Tibial artery (tissue), 4 donors: ENCODE data around the gene CNTD1.

Experiments used
- DNase-seq, 2 donors: peaks; one replicate each; pipeline ENCODE4 v3.0.0-alpha.2; 2019
- H3K27ac ChIP-seq, 2 donors: fragments of 200-600 bp; sonication (generic) in 1 of 2; 1 replicate in 1 of 2; 2 replicates in 1 of 2; pipeline ENCODE4 v1.5.1; 2018 to 2019; ENCODE audit warnings: mild to moderate bottlenecking in 1 of 2
- H3K27me3 ChIP-seq, 2 donors: fragments of 200-600 bp; sonication (generic) in 1 of 2; one replicate each; pipeline versions ENCODE4 v1.5.1 to v1.6.0; 2016 to 2019
- H3K36me3 ChIP-seq, 3 donors: fragments of 200-600 bp; sonication (generic) in 2 of 3; one replicate each; pipeline ENCODE4 v1.5.1; 2016 to 2019; ENCODE audit warnings: mild to moderate bottlenecking in 2 of 3
- H3K4me1 ChIP-seq, 4 donors: fragments of 200-600 bp; sonication (generic) in 2 of 4; 1 replicate in 3 of 4; 2 replicates in 1 of 4; pipeline ENCODE4 v1.5.1; 2016 to 2019
- H3K4me3 ChIP-seq, 2 donors: fragments of 200-600 bp; sonication (generic) in 1 of 2; 1 replicate in 1 of 2; 2 replicates in 1 of 2; pipeline ENCODE4 v1.5.1; 2018 to 2019; ENCODE audit warnings: mild to moderate bottlenecking in 2 of 2
- H3K9me3 ChIP-seq, 3 donors: fragments of 200-600 bp; sonication (generic) in 1 of 3; one replicate each; pipeline ENCODE4 v1.5.1; 2016 to 2019
- intact Hi-C: fragments of 100-400 bp; cut with DNase I; formaldehyde crosslinking; loops from one replicate; pipeline ENCODE4 v1.15.0; 2023; ENCODE audit warnings: low total_unique reads
- TF ChIP-seq, protein P1 (sequence below), 2 experiments: fragments of 200-600 bp in 1 of 2; fragments of 450-650 bp in 1 of 2; IDR thresholded peaks; one replicate each; pipeline ENCODE4 v1.5.1; 2017 to 2019; ENCODE audit warnings: antibody characterized with exemption in 2 of 2, mild to moderate bottlenecking in 1 of 2, moderate library complexity in 1 of 2

Gene CNTD1

GRCh38 chr17:42844271-42844670 lies 45.6 kb downstream of the CNTD1 start, which contains the start of gene AOC2:
AOC2 (plus strand) TSS chr17:42844580; CDS start chr17:42844627, 47 bp downstream.
- Histone ChIP-seq H3K4me3 (no peak within 1 kb of the TSS), H3K9me3 (no peaks in the 10 kb centered on the region), H3K4me1 (peaks cover 0 to 23% (median 8%) of the 10 kb centered on the region in 4 donors), H3K27me3 (no peaks in the 10 kb centered on the region), H3K27ac (peak within 1 kb of the TSS; percentile 36 to 59), H3K36me3 (peaks cover 28 to 69% (median 57%) of the 10 kb centered on the region in 3 donors)
- TF ChIP-seq, protein P1, sequence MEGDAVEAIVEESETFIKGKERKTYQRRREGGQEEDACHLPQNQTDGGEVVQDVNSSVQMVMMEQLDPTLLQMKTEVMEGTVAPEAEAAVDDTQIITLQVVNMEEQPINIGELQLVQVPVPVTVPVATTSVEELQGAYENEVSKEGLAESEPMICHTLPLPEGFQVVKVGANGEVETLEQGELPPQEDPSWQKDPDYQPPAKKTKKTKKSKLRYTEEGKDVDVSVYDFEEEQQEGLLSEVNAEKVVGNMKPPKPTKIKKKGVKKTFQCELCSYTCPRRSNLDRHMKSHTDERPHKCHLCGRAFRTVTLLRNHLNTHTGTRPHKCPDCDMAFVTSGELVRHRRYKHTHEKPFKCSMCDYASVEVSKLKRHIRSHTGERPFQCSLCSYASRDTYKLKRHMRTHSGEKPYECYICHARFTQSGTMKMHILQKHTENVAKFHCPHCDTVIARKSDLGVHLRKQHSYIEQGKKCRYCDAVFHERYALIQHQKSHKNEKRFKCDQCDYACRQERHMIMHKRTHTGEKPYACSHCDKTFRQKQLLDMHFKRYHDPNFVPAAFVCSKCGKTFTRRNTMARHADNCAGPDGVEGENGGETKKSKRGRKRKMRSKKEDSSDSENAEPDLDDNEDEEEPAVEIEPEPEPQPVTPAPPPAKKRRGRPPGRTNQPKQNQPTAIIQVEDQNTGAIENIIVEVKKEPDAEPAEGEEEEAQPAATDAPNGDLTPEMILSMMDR (IDR thresholded peaks at IDR 0.05) = no peak
- DNase-seq = no peak
- intact Hi-C loops = loop anchor here (2.0 to 5.0 kb wide), 2 partner anchors 93 to 153 kb away; partner anchors contain the start of gene RPL27

GRCh38 chr17:42844761-42845555 lies 46.3 kb downstream of the CNTD1 start:
- DNase-seq = no peak
- Histone ChIP-seq H3K4me1 (peaks cover 0 to 29% (median 11%) of the 10 kb centered on the region in 4 donors), H3K27ac (peak overlapping the region in 1 of 2 donors; percentile 59), H3K9me3 (no peaks in the 10 kb centered on the region), H3K27me3 (no peaks in the 10 kb centered on the region), H3K36me3 (peaks cover 22 to 62% (median 50%) of the 10 kb centered on the region in 3 donors), H3K4me3 (no peak overlapping the region)
- intact Hi-C loops = loop anchor here (2.0 to 5.0 kb wide), 2 partner anchors 92 to 152 kb away; partner anchors contain the start of gene RPL27
- TF ChIP-seq, protein P1 (IDR thresholded peaks at IDR 0.05) = no peak

- no peaks in the 10 kb centered on the region for H3K27me3 ChIP-seq
- H3K27ac ChIP-seq = peak overlapping the region; percentile 57 to 59
- intact Hi-C loops = loop anchor here (2.0 kb wide), 1 partner anchor 91 kb away; no protein-coding TSS in a partner anchor
- no peaks in the 10 kb centered on the region for H3K9me3 ChIP-seq
- no peak for DNase-seq
- no peak overlapping the region for H3K4me3 ChIP-seq
- peaks cover 0 to 35% (median 15%) of the 10 kb centered on the region in 4 donors for H3K4me1 ChIP-seq
- peaks cover 17 to 57% (median 45%) of the 10 kb centered on the region in 3 donors for H3K36me3 ChIP-seq
- TF ChIP-seq, protein P1 (IDR thresholded peaks at IDR 0.05) = no peak
These were observed 46.9 kb downstream of the CNTD1 start for GRCh38 chr17:42845556-42845917.

DNA sequence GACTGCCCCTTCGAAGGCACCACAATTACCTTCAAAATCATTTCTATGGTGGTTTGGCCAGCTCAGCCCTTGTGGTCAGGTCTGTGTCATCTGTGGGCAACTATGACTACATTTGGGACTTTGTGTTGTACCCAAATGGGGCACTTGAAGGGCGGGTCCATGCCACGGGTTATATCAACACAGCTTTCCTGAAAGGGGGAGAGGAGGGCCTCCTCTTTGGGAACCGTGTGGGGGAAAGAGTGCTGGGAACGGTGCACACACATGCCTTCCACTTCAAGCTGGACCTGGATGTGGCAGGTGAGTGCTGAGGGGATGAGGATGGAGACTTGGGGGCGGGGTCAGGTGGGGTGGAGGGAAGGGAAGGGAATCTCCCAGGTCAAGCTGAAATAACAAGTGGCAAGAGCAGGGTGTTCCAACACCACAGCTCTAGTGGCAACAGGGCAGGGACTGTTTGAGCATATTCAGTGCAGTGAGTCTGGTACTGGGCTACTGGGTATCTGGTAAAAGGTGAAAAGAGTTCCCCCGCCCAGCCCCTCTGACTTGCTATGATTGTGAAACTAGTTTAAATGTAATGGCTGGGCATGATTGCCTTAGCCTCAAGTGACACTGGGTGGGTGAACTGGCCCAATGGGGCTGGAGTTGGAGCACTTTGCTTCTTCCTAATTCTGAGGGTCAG lies 47.4 kb downstream of the CNTD1 start:
- H3K4me3 ChIP-seq = no peak overlapping the region
- H3K9me3 ChIP-seq = no peaks in the 10 kb centered on the region
- intact Hi-C loops = loop anchor here (2.0 kb wide), 2 partner anchors 77 to 91 kb away; no protein-coding TSS in a partner anchor
- H3K27ac ChIP-seq = peak overlapping the region; percentile 57 to 59
- peaks cover 0 to 39% (median 18%) of the 10 kb centered on the region in 4 donors for H3K4me1 ChIP-seq
- H3K36me3 ChIP-seq = peaks cover 12 to 51% (median 41%) of the 10 kb centered on the region in 3 donors
- TF ChIP-seq, protein P1 (IDR thresholded peaks at IDR 0.05) = no peak
- DNase-seq = no peak
- no peaks in the 10 kb centered on the region for H3K27me3 ChIP-seq

- intact Hi-C loops = loop anchor here (2.0 kb wide), 1 partner anchor 76 kb away; no protein-coding TSS in a partner anchor
- peaks cover 0 to 39% (median 18%) of the 10 kb centered on the region in 4 donors for H3K4me1 ChIP-seq
- TF ChIP-seq, protein P1 (IDR thresholded peaks at IDR 0.05) = no peak
- H3K9me3 ChIP-seq = no peaks in the 10 kb centered on the region
- no peak overlapping the region for H3K4me3 ChIP-seq
- DNase-seq = peak in 1 of 2 donors; percentile 53
- H3K27me3 ChIP-seq = no peaks in the 10 kb centered on the region
- peak overlapping the region; percentile 57 to 59 for H3K27ac ChIP-seq
- peaks cover 6 to 45% (median 35%) of the 10 kb centered on the region in 3 donors for H3K36me3 ChIP-seq
These were observed 48.1 kb downstream of the CNTD1 start for GRCh38 chr17:42846594-42847280.
